ENCODE results near the gene CELF2. TPM values are rescaled to one million over a fixed set of nuclear protein-coding genes. Genes with fewer than 3 reads are reported as not detected.

Gene CELF2
- total RNA-seq, 2 donors from 2014 or later, result 116 to 124 TPM

- Mint-ChIP-seq H3K27me3 (ENCODE audit: low read depth) (peaks cover 69% of the 10 kb centered on the region), H3K27ac (no peak overlapping the region), H3K4me1 (ENCODE audit: low read depth) (peaks cover 29% of the 10 kb centered on the region), H3K36me3 (ENCODE audit: insufficient read depth in 2 of 2) (no peaks in the 10 kb centered on the region), H3K9me3 (no peaks in the 10 kb centered on the region), H3K4me3 (no peak overlapping the region)
- DNase-seq, result no peak
- ATAC-seq (replicated peaks in 1 of 2), result no peak
Measured at GRCh38 chr10:11007476-11008020, 10.1 kb upstream of the CELF2 start.

- DNase-seq (peak; percentile 14 to 20), ATAC-seq (replicated peaks in 1 of 2) (peak; percentile 81 to 84)
- Mint-ChIP-seq H3K27me3 (ENCODE audit: low read depth) (peaks cover 83% of the 10 kb centered on the region), H3K27ac (no peak overlapping the region), H3K4me1 (ENCODE audit: low read depth) (peaks cover 37% of the 10 kb centered on the region), H3K9me3 (no peaks in the 10 kb centered on the region), H3K4me3 (peak overlapping the region; percentile 30 to 68), H3K36me3 (ENCODE audit: insufficient read depth in 2 of 2) (no peaks in the 10 kb centered on the region)
Measured at GRCh38 chr10:11009471-11010308, 8.0 kb upstream of the CELF2 start.

GRCh38 chr10:11010582-11010981 lies 7.1 kb upstream of the CELF2 start:
- ATAC-seq (replicated peaks in 1 of 2) (no peak), DNase-seq (no peak)
- Mint-ChIP-seq H3K4me3 (no peak overlapping the region), H3K36me3 (ENCODE audit: insufficient read depth in 2 of 2) (no peaks in the 10 kb centered on the region), H3K9me3 (no peaks in the 10 kb centered on the region), H3K4me1 (ENCODE audit: low read depth) (peaks cover 37% of the 10 kb centered on the region), H3K27me3 (ENCODE audit: low read depth) (peaks cover 83% of the 10 kb centered on the region), H3K27ac (no peak overlapping the region)

- no peaks in the 10 kb centered on the region for H3K9me3 Mint-ChIP-seq
- no peak for ATAC-seq (replicated peaks in 1 of 2)
- DNase-seq, result no peak
Measured at GRCh38 chr10:11011436-11011835, 6.2 kb upstream of the CELF2 start.

GRCh38 chr10:11011984-11012383 lies 5.7 kb upstream of the CELF2 start:
- ATAC-seq (replicated peaks in 1 of 2), result peak; percentile 38 to 41

More at GRCh38 chr10:11011436-11011835, 6.2 kb upstream of the CELF2 start:
- Mint-ChIP-seq H3K4me1 (ENCODE audit: low read depth) (peaks cover 37% of the 10 kb centered on the region), H3K27me3 (ENCODE audit: low read depth) (peaks cover 83% of the 10 kb centered on the region), H3K27ac (no peak overlapping the region), H3K36me3 (ENCODE audit: insufficient read depth in 2 of 2) (no peaks in the 10 kb centered on the region), H3K4me3 (no peak overlapping the region)

GRCh38 chr10:11012421-11013295 lies 5.0 kb upstream of the CELF2 start:
- H3K4me1 Mint-ChIP-seq (ENCODE audit: low read depth), result peaks cover 37% of the 10 kb centered on the region
- ATAC-seq (replicated peaks in 1 of 2), result no peak
- no peak overlapping the region for H3K4me3 Mint-ChIP-seq
- no peak overlapping the region for H3K27ac Mint-ChIP-seq
- H3K36me3 Mint-ChIP-seq (ENCODE audit: insufficient read depth in 2 of 2), result peaks cover 0 to 2% of the 10 kb centered on the region in 2 donors
- H3K27me3 Mint-ChIP-seq (ENCODE audit: low read depth), result peaks cover 90% of the 10 kb centered on the region
- DNase-seq, result no peak
- H3K9me3 Mint-ChIP-seq, result no peaks in the 10 kb centered on the region

More at GRCh38 chr10:11011984-11012383, 5.7 kb upstream of the CELF2 start:
- Mint-ChIP-seq H3K27me3 (ENCODE audit: low read depth) (peaks cover 85% of the 10 kb centered on the region), H3K4me3 (no peak overlapping the region), H3K27ac (no peak overlapping the region), H3K9me3 (no peaks in the 10 kb centered on the region), H3K36me3 (ENCODE audit: insufficient read depth in 2 of 2) (no peaks in the 10 kb centered on the region), H3K4me1 (ENCODE audit: low read depth) (peaks cover 37% of the 10 kb centered on the region)
- DNase-seq, result no peak

- Mint-ChIP-seq H3K27me3 (ENCODE audit: low read depth) (peaks cover 84% of the 10 kb centered on the region), H3K27ac (no peak overlapping the region), H3K36me3 (ENCODE audit: insufficient read depth in 2 of 2) (peaks cover 0 to 2% of the 10 kb centered on the region in 2 donors), H3K9me3 (no peaks in the 10 kb centered on the region), H3K4me1 (ENCODE audit: low read depth) (peaks cover 34% of the 10 kb centered on the region), H3K4me3 (no peak overlapping the region)
- ATAC-seq (replicated peaks in 1 of 2), result no peak
- no peak for DNase-seq
Measured at GRCh38 chr10:11013836-11014235, 3.8 kb upstream of the CELF2 start.

- ATAC-seq (replicated peaks in 1 of 2) (no peak), DNase-seq (no peak)
- H3K9me3 Mint-ChIP-seq, result no peaks in the 10 kb centered on the region
- peaks cover 85% of the 10 kb centered on the region for H3K27me3 Mint-ChIP-seq (ENCODE audit: low read depth)
- H3K27ac Mint-ChIP-seq, result no peak overlapping the region
- peaks cover 0 to 2% of the 10 kb centered on the region in 2 donors for H3K36me3 Mint-ChIP-seq (ENCODE audit: insufficient read depth in 2 of 2)
- no peak overlapping the region for H3K4me3 Mint-ChIP-seq
- peaks cover 28% of the 10 kb centered on the region for H3K4me1 Mint-ChIP-seq (ENCODE audit: low read depth)
Measured at GRCh38 chr10:11014671-11015445, 2.8 kb upstream of the CELF2 start.

GRCh38 chr10:11015446-11015934 lies 2.2 kb upstream of the CELF2 start:
- Mint-ChIP-seq H3K36me3 (ENCODE audit: insufficient read depth in 2 of 2) (peaks cover 0 to 2% of the 10 kb centered on the region in 2 donors), H3K27me3 (ENCODE audit: low read depth) (peaks cover 86% of the 10 kb centered on the region), H3K4me3 (no peak overlapping the region), H3K27ac (no peak overlapping the region), H3K9me3 (no peaks in the 10 kb centered on the region), H3K4me1 (ENCODE audit: low read depth) (peaks cover 21% of the 10 kb centered on the region)
- no peak for ATAC-seq (replicated peaks in 1 of 2)
- no peak for DNase-seq

- H3K4me3 Mint-ChIP-seq, result peak overlapping the region; percentile 72 to 78
- H3K27ac Mint-ChIP-seq, result no peak overlapping the region
- peaks cover 86% of the 10 kb centered on the region for H3K27me3 Mint-ChIP-seq (ENCODE audit: low read depth)
- DNase-seq, result no peak
- ATAC-seq (replicated peaks in 1 of 2), result no peak
- peaks cover 0 to 2% of the 10 kb centered on the region in 2 donors for H3K36me3 Mint-ChIP-seq (ENCODE audit: insufficient read depth in 2 of 2)
- H3K4me1 Mint-ChIP-seq (ENCODE audit: low read depth), result peaks cover 19% of the 10 kb centered on the region
- H3K9me3 Mint-ChIP-seq, result no peaks in the 10 kb centered on the region
Measured at GRCh38 chr10:11017000-11017569, 587 bp upstream of the CELF2 start.

- H3K4me1 Mint-ChIP-seq (ENCODE audit: low read depth), result peaks cover 14% of the 10 kb centered on the region
- peak overlapping the region; percentile 70 to 85 for H3K4me3 Mint-ChIP-seq
- peak; percentile 17 to 23 for DNase-seq
- no peaks in the 10 kb centered on the region for H3K9me3 Mint-ChIP-seq
- peak overlapping the region; percentile 56 for H3K27ac Mint-ChIP-seq
- peaks cover 0 to 2% of the 10 kb centered on the region in 2 donors for H3K36me3 Mint-ChIP-seq (ENCODE audit: insufficient read depth in 2 of 2)
- peaks cover 86% of the 10 kb centered on the region for H3K27me3 Mint-ChIP-seq (ENCODE audit: low read depth)
- peak; percentile 21 to 36 for ATAC-seq (replicated peaks in 1 of 2)
Measured at GRCh38 chr10:11018432-11018841, 765 bp downstream of the CELF2 start.
